Activated naive CD4-positive, alpha-beta T cell treated with anti-CD3 and anti-CD28 coated beads, Interleukin-2, amount 10 ng/mL, durations not matched to agents 5 hours and 36 hours (primary cell): Measurements from ENCODE around the gene SNX13. TPM values are rescaled to one million over a fixed set of nuclear protein-coding genes. Genes with fewer than 3 reads are reported as not detected.

Experiments
- total RNA-seq, 2 experiments: library from RNA; stranded (reverse); gene quantifications; one replicate each; pipeline ENCODE4 v1.2.3, GENCODE V29; 2021

SNX13 gene, protein sequence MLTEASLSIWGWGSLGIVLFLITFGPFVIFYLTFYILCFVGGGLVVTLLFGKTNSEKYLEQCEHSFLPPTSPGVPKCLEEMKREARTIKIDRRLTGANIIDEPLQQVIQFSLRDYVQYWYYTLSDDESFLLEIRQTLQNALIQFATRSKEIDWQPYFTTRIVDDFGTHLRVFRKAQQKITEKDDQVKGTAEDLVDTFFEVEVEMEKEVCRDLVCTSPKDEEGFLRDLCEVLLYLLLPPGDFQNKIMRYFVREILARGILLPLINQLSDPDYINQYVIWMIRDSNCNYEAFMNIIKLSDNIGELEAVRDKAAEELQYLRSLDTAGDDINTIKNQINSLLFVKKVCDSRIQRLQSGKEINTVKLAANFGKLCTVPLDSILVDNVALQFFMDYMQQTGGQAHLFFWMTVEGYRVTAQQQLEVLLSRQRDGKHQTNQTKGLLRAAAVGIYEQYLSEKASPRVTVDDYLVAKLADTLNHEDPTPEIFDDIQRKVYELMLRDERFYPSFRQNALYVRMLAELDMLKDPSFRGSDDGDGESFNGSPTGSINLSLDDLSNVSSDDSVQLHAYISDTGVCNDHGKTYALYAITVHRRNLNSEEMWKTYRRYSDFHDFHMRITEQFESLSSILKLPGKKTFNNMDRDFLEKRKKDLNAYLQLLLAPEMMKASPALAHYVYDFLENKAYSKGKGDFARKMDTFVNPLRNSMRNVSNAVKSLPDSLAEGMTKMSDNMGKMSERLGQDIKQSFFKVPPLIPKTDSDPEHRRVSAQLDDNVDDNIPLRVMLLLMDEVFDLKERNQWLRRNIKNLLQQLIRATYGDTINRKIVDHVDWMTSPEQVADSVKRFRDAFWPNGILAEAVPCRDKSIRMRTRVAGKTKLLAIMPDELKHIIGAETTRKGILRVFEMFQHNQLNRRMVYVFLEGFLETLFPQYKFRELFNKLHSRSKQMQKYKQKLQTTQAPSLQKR
- 10 to 100 TPM; 25.3 to 25.7 TPM for total RNA-seq

GRCh38 chr7:17940302-17940883 lies at the start of gene SNX13:
SNX13 (minus strand) TSS chr7:17940494; CDS start chr7:17940295, 199 bp downstream.

Other genes starting within 250 kb of the SNX13 start
- gene PRPS1L1, start 87.4 kb upstream of the SNX13 start, total RNA-seq, result not detected